Natural killer cell treated with Interleukin-12 subunit alpha and Interleukin-12 subunit beta and Interleukin-15 and Interleukin-18, amount 100 ng/mL, for 72 hours (primary cell): Measurements from ENCODE around the gene ZBTB25. TPM values are rescaled to one million over a fixed set of nuclear protein-coding genes. Genes with fewer than 3 reads are reported as not detected.

Source experiments
- ATAC-seq, 2 donors: fragments of 150-1000 bp; cut with Tn5 transposase in 1 of 2; sonication (Bioruptor Pico), chemical (Tn5 transposase) in 1 of 2; 2 replicates each; pipeline ENCODE4 v1.10.0; 2021
- DNase-seq: peaks from one replicate; pipeline ENCODE4 v3.0.0; 2022; ENCODE audit warnings: low spot score
- H3K27ac Mint-ChIP-seq, 2 donors: 1 replicate in 1 of 2; 2 replicates in 1 of 2; pipeline ENCODE4 v1.8.0; 2022; ENCODE audit warnings: mixed read lengths in 2 of 2, mild to moderate bottlenecking in 1 of 2, moderate library complexity in 1 of 2
- H3K27me3 Mint-ChIP-seq, 2 donors: 1 replicate in 1 of 2; 2 replicates in 1 of 2; pipeline ENCODE4 v1.8.0; 2022; ENCODE audit warnings: mixed read lengths in 2 of 2
- H3K36me3 Mint-ChIP-seq: one replicate; pipeline ENCODE4 v1.8.0; 2022; ENCODE audit warnings: mixed read lengths
- H3K4me1 Mint-ChIP-seq, 2 donors: 1 replicate in 1 of 2; 2 replicates in 1 of 2; pipeline ENCODE4 v1.8.0; 2022; ENCODE audit warnings: low read depth in 2 of 2, mixed read lengths in 2 of 2, mild to moderate bottlenecking in 1 of 2
- H3K4me3 Mint-ChIP-seq: one replicate; pipeline ENCODE4 v1.8.0; 2022; ENCODE audit warnings: mixed read lengths
- H3K9me3 Mint-ChIP-seq: 2 replicates; pipeline ENCODE4 v1.8.0; 2022; ENCODE audit warnings: mixed read lengths
- total RNA-seq, 2 donors: library from RNA; stranded (reverse); gene quantifications; one replicate each; pipeline ENCODE4 v1.2.3, GENCODE V29; 2022

The ZBTB25 gene
- total RNA-seq, 2 donors from 2014 or later, result 15.2 to 21.4 TPM

DNA sequence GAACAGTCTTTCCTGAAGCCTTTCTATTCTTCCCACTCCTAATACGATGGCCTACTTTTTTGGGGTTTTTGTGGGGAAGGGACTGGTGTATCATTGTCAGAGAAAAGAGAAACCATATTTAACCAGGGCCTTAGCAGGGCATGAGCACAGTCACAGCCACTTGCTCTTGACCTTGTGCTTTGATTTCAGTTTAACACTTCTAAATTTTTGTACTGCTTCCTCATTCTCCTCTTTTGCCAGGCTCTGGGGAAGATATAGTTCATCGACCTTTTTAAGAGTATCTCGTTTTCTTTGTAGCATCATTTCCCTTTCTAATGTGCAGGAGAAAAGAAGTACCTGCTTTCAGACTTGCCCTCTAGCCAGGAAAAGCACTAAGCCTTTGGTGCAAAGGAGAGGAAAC is 3.1 kb upstream of the ZBTB25 start:
- no peak for DNase-seq

GRCh38 chr14:64504897-64505794 is 1.5 kb upstream of the ZBTB25 start:
- peak; percentile 90 for DNase-seq
- peak; percentile 54 to 61 for ATAC-seq
- Mint-ChIP-seq H3K4me3 (peak overlapping the region; percentile 98), H3K27ac (peak overlapping the region; percentile 95), H3K36me3 (peaks cover 15% of the 10 kb centered on the region), H3K27me3 (no peaks in the 10 kb centered on the region), H3K4me1 (peaks cover 59 to 69% of the 10 kb centered on the region in 2 donors), H3K9me3 (no peaks in the 10 kb centered on the region)

More for the DNA sequence above, 3.1 kb upstream of the ZBTB25 start:
- H3K27me3 Mint-ChIP-seq, result no peaks in the 10 kb centered on the region
- H3K9me3 Mint-ChIP-seq, result no peaks in the 10 kb centered on the region
- H3K27ac Mint-ChIP-seq, result peak overlapping the region; percentile 95
- ATAC-seq, result no peak
- peaks cover 15% of the 10 kb centered on the region for H3K36me3 Mint-ChIP-seq
- peak overlapping the region; percentile 98 for H3K4me3 Mint-ChIP-seq
- H3K4me1 Mint-ChIP-seq, result peaks cover 68 to 78% of the 10 kb centered on the region in 2 donors

DNA sequence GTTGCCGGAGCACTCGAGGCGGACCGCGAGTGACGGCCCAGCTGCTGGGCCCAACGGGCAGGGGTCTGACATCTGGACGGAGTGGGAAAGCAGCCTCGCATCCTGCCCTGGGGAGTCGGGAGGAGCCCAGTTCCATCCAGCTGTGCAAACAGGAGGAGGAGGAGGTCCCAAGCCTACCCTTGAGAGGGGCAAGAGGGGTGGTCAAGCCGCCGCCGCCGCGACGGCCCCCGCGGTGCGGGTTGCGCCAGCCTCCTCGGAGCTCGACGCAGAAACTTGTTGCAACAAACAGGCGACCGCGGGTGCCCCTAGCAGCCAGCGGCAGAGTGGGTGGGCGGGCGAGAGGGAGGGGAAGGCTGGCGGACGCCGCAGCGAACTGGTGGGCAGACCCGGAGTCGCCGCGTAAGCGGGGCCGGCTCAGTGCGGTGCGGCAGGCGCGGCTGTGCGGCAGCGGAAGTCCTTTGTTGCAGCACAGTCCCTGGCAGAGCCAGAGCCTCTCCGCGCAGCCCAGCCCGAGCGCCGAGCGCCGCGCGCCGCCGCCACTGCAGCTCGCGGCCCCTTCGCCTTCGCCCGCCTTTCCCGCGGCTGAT is 765 bp upstream of the ZBTB25 start, which contains the start of gene ZBTB1:
Gene ZBTB1, plus strand, starts transcription at position 461 of the 587 bp plus-strand sequence. CDS start 16,735 bp downstream, outside the sequence.
- ATAC-seq (peak; percentile 76 to 86), DNase-seq (peak; percentile 96)
- peaks cover 60 to 71% of the 10 kb centered on the region in 2 donors for H3K4me1 Mint-ChIP-seq
- H3K27ac Mint-ChIP-seq, result peak within 1 kb of the TSS; percentile 95 to 99
- no peaks in the 10 kb centered on the region for H3K27me3 Mint-ChIP-seq
- no peaks in the 10 kb centered on the region for H3K9me3 Mint-ChIP-seq
- H3K36me3 Mint-ChIP-seq, result peaks cover 15% of the 10 kb centered on the region
- H3K4me3 Mint-ChIP-seq, result peak within 1 kb of the TSS; percentile 98

DNA sequence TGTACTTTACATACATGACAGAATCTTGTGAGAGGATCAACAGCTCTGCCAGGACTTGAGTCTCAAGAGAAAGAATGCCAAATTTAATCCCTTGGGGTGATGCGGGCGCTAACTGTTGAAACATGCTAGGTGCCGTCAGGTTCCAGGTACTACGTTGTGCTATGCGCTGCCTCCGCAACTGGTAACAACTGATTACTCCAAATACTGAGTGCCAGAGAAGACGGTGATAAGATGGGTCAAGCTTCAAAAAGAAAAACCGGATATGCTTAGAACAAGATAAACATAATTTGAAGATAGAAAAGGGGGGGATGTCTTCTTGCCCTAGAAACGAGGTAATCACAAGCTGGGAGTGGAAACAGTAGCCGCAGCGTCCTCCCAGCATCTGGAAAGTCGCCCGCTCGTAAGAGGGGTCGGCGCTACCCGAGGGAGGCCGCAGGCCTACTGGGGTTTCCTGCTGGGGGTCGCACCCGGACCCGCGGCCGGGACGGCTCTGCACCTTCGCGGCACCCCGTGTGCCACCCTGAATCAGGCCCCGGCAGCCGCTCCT is 678 bp downstream of the ZBTB25 start:
- Mint-ChIP-seq H3K27me3 (no peaks in the 10 kb centered on the region), H3K9me3 (no peaks in the 10 kb centered on the region), H3K4me3 (peak overlapping the region; percentile 98), H3K4me1 (peaks cover 47 to 57% of the 10 kb centered on the region in 2 donors), H3K36me3 (peaks cover 15% of the 10 kb centered on the region), H3K27ac (peak overlapping the region; percentile 95 to 99)
- DNase-seq, result no peak
- peak in 1 of 2 donors; percentile 0 for ATAC-seq

- H3K4me3 Mint-ChIP-seq, result peak overlapping the region; percentile 98
- peaks cover 15% of the 10 kb centered on the region for H3K36me3 Mint-ChIP-seq
- H3K4me1 Mint-ChIP-seq, result peaks cover 42 to 52% of the 10 kb centered on the region in 2 donors
- ATAC-seq, result no peak
- peak overlapping the region; percentile 95 to 99 for H3K27ac Mint-ChIP-seq
- no peaks in the 10 kb centered on the region for H3K9me3 Mint-ChIP-seq
- H3K27me3 Mint-ChIP-seq, result no peaks in the 10 kb centered on the region
- DNase-seq, result no peak
Measured at GRCh38 chr14:64502456-64502855, 1.2 kb downstream of the ZBTB25 start.

- peak overlapping the region; percentile 98 for H3K4me3 Mint-ChIP-seq
- no peaks in the 10 kb centered on the region for H3K9me3 Mint-ChIP-seq
- peak overlapping the region; percentile 95 to 99 for H3K27ac Mint-ChIP-seq
- no peaks in the 10 kb centered on the region for H3K27me3 Mint-ChIP-seq
- peaks cover 15% of the 10 kb centered on the region for H3K36me3 Mint-ChIP-seq
- no peak for ATAC-seq
- H3K4me1 Mint-ChIP-seq, result peaks cover 36 to 43% of the 10 kb centered on the region in 2 donors
- no peak for DNase-seq
Measured at GRCh38 chr14:64501411-64502171, 2.0 kb downstream of the ZBTB25 start.

- Mint-ChIP-seq H3K27me3 (no peaks in the 10 kb centered on the region), H3K4me1 (peaks cover 24 to 29% of the 10 kb centered on the region in 2 donors), H3K27ac (peak overlapping the region; percentile 77 to 80), H3K9me3 (no peaks in the 10 kb centered on the region), H3K36me3 (peaks cover 7% of the 10 kb centered on the region), H3K4me3 (peak overlapping the region; percentile 66)
- ATAC-seq (no peak), DNase-seq (no peak)
Measured at GRCh38 chr14:64500088-64500487, 3.5 kb downstream of the ZBTB25 start.

DNA sequence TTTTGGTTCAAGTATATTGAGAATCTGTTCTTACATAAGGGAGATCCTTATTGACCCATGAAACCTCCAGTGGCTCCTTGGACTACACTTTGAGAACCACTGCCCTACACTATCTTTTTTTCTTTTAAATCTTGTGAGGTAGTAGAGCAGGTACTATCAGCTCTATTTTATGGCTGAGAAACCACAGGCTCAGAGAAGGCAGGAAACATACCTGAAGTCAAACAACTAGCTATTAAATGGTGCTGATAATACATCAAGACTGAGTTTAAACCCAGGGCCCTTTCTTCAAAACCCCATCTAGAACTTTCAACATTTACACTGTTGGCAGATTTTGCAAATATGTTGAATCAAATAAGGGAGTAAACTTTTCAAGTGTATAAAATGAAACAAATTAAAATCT is 6.9 kb downstream of the ZBTB25 start:
- no peaks in the 10 kb centered on the region for H3K36me3 Mint-ChIP-seq
- H3K4me3 Mint-ChIP-seq, result no peak overlapping the region
- H3K27me3 Mint-ChIP-seq, result no peaks in the 10 kb centered on the region
- H3K9me3 Mint-ChIP-seq, result no peaks in the 10 kb centered on the region
- peaks cover 20 to 21% of the 10 kb centered on the region in 2 donors for H3K4me1 Mint-ChIP-seq
- DNase-seq, result no peak
- no peak overlapping the region for H3K27ac Mint-ChIP-seq
- no peak for ATAC-seq

GRCh38 chr14:64495252-64495651 is 8.4 kb downstream of the ZBTB25 start:
- Mint-ChIP-seq H3K9me3 (no peaks in the 10 kb centered on the region), H3K27me3 (no peaks in the 10 kb centered on the region), H3K4me1 (peaks cover 13 to 20% of the 10 kb centered on the region in 2 donors), H3K27ac (peak overlapping the region in 1 of 2 donors; percentile 43), H3K36me3 (no peaks in the 10 kb centered on the region), H3K4me3 (no peak overlapping the region)
- DNase-seq, result no peak
- no peak for ATAC-seq

- H3K9me3 Mint-ChIP-seq, result no peaks in the 10 kb centered on the region
- no peak overlapping the region for H3K4me3 Mint-ChIP-seq
- H3K36me3 Mint-ChIP-seq, result no peaks in the 10 kb centered on the region
- no peaks in the 10 kb centered on the region for H3K27me3 Mint-ChIP-seq
- DNase-seq (no peak), ATAC-seq (no peak)
- H3K27ac Mint-ChIP-seq, result peak overlapping the region in 1 of 2 donors; percentile 66
- peaks cover 7 to 16% of the 10 kb centered on the region in 2 donors for H3K4me1 Mint-ChIP-seq
Measured at GRCh38 chr14:64493455-64493854, 10.2 kb downstream of the ZBTB25 start.

DNA sequence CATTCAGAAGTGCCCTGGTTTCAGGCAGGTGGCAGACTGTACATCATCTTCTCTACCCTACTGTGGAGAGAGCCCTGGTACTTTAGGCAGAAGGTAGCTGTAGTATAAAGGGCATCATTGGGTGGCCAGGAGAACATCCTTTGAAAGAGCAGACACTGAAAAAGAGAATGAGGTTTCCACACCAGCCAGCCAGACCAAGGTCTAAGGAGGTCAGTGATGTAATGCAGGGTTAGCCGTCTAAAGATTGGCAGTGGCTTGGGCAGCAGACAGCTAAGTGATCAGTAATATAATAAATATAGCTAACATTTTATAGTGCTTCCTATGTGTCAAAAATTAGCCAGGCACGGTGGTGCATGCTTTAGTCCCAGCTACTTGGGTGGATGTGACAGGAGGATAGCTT is 12.0 kb downstream of the ZBTB25 start:
- no peak overlapping the region for H3K4me3 Mint-ChIP-seq
- DNase-seq (no peak), ATAC-seq (no peak)
- peaks cover 7 to 19% of the 10 kb centered on the region in 2 donors for H3K4me1 Mint-ChIP-seq
- H3K27me3 Mint-ChIP-seq, result no peaks in the 10 kb centered on the region
- no peaks in the 10 kb centered on the region for H3K9me3 Mint-ChIP-seq
- peaks cover 4% of the 10 kb centered on the region for H3K36me3 Mint-ChIP-seq
- H3K27ac Mint-ChIP-seq, result peak overlapping the region in 1 of 2 donors; percentile 44

DNA sequence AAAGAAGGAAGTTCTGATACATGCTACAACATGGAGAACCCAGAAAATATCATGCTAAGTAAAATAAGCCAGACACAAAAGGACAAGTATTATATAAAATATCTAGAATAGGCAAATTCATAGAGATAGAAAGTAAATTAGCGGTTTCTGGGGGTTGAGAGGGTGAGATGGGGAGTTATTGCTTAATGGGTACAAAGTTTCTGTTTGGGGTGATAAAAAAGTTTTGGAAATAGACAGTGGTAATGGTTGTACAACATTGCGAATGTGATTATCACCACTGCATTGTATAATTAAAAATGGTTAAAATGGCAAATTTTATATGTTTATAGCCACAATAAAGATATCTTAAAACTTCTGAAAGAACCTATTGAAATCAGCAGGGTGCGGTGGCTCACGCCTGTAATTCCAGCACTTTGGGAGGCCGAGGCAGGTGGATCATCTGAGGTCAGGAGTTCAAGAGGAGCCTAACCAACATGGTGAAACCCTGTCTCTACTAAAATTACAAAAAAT is 15.0 kb downstream of the ZBTB25 start:
- peaks cover 2 to 16% of the 10 kb centered on the region in 2 donors for H3K4me1 Mint-ChIP-seq
- DNase-seq (no peak), ATAC-seq (no peak)
- no peak overlapping the region for H3K27ac Mint-ChIP-seq
- H3K27me3 Mint-ChIP-seq, result no peaks in the 10 kb centered on the region
- H3K9me3 Mint-ChIP-seq, result no peaks in the 10 kb centered on the region
- H3K4me3 Mint-ChIP-seq, result no peak overlapping the region
- peaks cover 4% of the 10 kb centered on the region for H3K36me3 Mint-ChIP-seq

GRCh38 chr14:64478634-64479250 is 24.9 kb downstream of the ZBTB25 start:
- H3K36me3 Mint-ChIP-seq, result no peaks in the 10 kb centered on the region
- H3K9me3 Mint-ChIP-seq, result no peaks in the 10 kb centered on the region
- no peak overlapping the region for H3K4me3 Mint-ChIP-seq
- H3K4me1 Mint-ChIP-seq, result peaks cover 4 to 5% of the 10 kb centered on the region in 2 donors
- no peak overlapping the region for H3K27ac Mint-ChIP-seq
- H3K27me3 Mint-ChIP-seq, result no peaks in the 10 kb centered on the region
- ATAC-seq (no peak), DNase-seq (no peak)
